Stimulated activated effector memory CD8-positive, alpha-beta T cell treated with anti-CD3 and anti-CD28 coated beads, Interleukin-12 subunit alpha, Interleukin-12 subunit beta, amount 100 ng/mL, for 72 hours (primary cell): ENCODE results near the gene MYO3A.
"Not testable (repeated sequence)": the region's sequence is repeated elsewhere in the genome, so short reads cannot be mapped to it uniquely, and the experiment has no call there.

Experiments used
- ATAC-seq: fragments of 150-1000 bp; cut with Tn5 transposase; 2 replicates; pipeline ENCODE4 v1.10.0; 2021
- DNase-seq, 2 donors: peaks; one replicate each; pipeline ENCODE4 v3.0.0; 2021 to 2022; ENCODE audit warnings: low spot score in 2 of 2
- H3K27ac Mint-ChIP-seq: one replicate; pipeline ENCODE4 v1.8.0; 2022; ENCODE audit warnings: mild to moderate bottlenecking, mixed read lengths
- H3K36me3 Mint-ChIP-seq: one replicate; pipeline ENCODE4 v1.8.0; 2022; ENCODE audit warnings: mild to moderate bottlenecking, mixed read lengths
- H3K4me1 Mint-ChIP-seq: one replicate; pipeline ENCODE4 v1.8.0; 2022; ENCODE audit warnings: mixed read lengths
- H3K4me3 Mint-ChIP-seq: one replicate; pipeline ENCODE4 v1.8.0; 2022; ENCODE audit warnings: mild to moderate bottlenecking, mixed read lengths
- H3K9me3 Mint-ChIP-seq: one replicate; pipeline ENCODE4 v1.8.0; 2022; ENCODE audit warnings: mixed read lengths

MYO3A gene

GRCh38 chr10:26029858-26030257 lies 95.8 kb downstream of the MYO3A start:
- H3K4me1 Mint-ChIP-seq = no peaks in the 10 kb centered on the region
- H3K27ac Mint-ChIP-seq = no peak overlapping the region
- H3K9me3 Mint-ChIP-seq = no peaks in the 10 kb centered on the region
- H3K36me3 Mint-ChIP-seq = no peaks in the 10 kb centered on the region
- H3K4me3 Mint-ChIP-seq = no peak overlapping the region
- DNase-seq (no peak), ATAC-seq (no peak)

DNA sequence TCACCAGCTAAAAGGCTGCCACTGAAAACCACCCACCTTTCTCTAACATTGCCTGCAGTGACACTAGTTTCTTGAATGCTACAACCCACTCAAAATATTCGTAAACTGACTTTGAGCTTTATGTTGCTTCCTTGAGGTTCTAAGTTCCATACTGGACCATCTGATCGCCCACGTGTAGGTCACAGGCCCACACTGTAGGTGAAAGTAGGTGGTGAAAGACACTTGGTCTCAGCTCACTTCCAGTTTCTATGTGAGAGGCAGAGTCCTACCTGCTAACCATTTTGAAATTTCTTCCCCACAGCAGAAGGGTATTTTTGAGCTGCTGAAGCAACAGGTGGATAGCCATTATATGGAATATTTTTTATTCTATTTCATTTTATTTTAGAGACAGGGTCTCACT lies 97.3 kb downstream of the MYO3A start:
- H3K4me1 Mint-ChIP-seq = no peaks in the 10 kb centered on the region
- H3K36me3 Mint-ChIP-seq = no peaks in the 10 kb centered on the region
- H3K4me3 Mint-ChIP-seq = no peak overlapping the region
- no peak overlapping the region for H3K27ac Mint-ChIP-seq
- DNase-seq (no peak), ATAC-seq (no peak)
- H3K9me3 Mint-ChIP-seq = no peaks in the 10 kb centered on the region

DNA sequence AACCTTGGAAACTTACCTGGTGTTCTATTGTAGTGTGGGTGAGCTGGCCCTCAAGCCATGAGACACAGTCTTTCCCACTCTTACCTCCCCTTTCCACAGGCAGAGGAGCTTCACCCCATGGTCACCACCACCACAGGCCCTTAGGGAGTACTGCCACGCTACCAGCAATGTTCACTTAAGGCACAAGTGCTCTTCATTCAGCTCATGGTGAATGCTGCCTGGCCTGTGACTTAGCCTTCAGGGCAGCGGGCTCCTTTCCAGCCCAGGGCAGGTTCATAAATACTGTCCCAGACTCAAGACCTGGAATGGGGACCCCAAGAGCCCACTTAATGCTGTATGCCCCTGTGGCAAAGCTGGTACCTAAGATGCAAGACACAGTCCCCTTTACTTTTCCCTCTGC lies 109.4 kb downstream of the MYO3A start:
- Mint-ChIP-seq H3K27ac (no peak overlapping the region), H3K4me3 (no peak overlapping the region), H3K9me3 (peaks cover 8% of the 10 kb centered on the region), H3K36me3 (no peaks in the 10 kb centered on the region), H3K4me1 (no peaks in the 10 kb centered on the region)
- ATAC-seq (no peak), DNase-seq (no peak)

- no peak for ATAC-seq
- Mint-ChIP-seq H3K4me1 (no peaks in the 10 kb centered on the region), H3K9me3 (peaks cover 8% of the 10 kb centered on the region)
These were observed 110.2 kb downstream of the MYO3A start for GRCh38 chr10:26044141-26044749.

DNA sequence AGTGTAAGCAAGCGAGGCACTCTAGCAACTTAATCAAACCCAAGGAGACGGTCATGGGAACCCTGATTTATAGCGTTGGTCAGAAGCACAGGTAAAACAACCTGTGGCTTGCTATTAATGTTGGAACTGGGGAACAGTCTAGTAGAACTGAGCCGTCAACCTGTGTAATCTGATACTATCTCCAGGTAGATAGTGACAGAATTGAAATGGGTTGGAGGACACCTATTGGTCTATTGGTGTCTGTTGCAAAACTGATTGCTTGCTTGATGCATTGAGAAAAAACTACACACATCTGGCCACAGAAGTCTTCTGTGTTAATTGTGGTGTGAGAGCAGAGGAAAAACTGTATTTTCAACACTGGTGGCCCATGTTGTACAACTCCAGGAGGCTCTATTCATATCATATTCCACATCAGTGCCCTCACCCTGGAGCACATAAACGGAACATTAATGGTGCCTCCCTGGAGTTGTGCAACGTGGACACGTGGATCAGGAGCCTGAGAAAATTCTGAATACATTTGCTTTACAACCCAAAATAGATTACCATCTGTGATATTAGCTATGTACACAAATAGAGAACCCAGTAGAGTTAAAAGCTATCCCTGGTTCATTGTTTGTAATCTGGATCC lies 112.2 kb downstream of the MYO3A start:
- DNase-seq (no peak), ATAC-seq (no peak)
- H3K36me3 Mint-ChIP-seq = peaks cover 6% of the 10 kb centered on the region
- no peak overlapping the region for H3K4me3 Mint-ChIP-seq
- peaks cover 4% of the 10 kb centered on the region for H3K9me3 Mint-ChIP-seq
- no peaks in the 10 kb centered on the region for H3K4me1 Mint-ChIP-seq
- H3K27ac Mint-ChIP-seq = no peak overlapping the region

More at GRCh38 chr10:26044141-26044749, 110.2 kb downstream of the MYO3A start:
- H3K4me3 Mint-ChIP-seq = no peak overlapping the region
- DNase-seq = no peak
- peaks cover 3% of the 10 kb centered on the region for H3K36me3 Mint-ChIP-seq
- H3K27ac Mint-ChIP-seq = no peak overlapping the region

GRCh38 chr10:26048756-26049155 lies 114.7 kb downstream of the MYO3A start:
- H3K9me3 Mint-ChIP-seq = peaks cover under 1% of the 10 kb centered on the region
- ATAC-seq = no peak
- H3K4me3 Mint-ChIP-seq = no peak overlapping the region
- H3K4me1 Mint-ChIP-seq = no peaks in the 10 kb centered on the region
- H3K27ac Mint-ChIP-seq = no peak overlapping the region
- no peak for DNase-seq
- peaks cover 6% of the 10 kb centered on the region for H3K36me3 Mint-ChIP-seq

- DNase-seq (no peak), ATAC-seq (no peak)
- Mint-ChIP-seq H3K36me3 (peaks cover 6% of the 10 kb centered on the region), H3K27ac (no peak overlapping the region), H3K4me1 (no peaks in the 10 kb centered on the region), H3K9me3 (peaks cover 10% of the 10 kb centered on the region), H3K4me3 (no peak overlapping the region)
These were observed 118.3 kb downstream of the MYO3A start for GRCh38 chr10:26052326-26052725.

- no peak overlapping the region for H3K4me3 Mint-ChIP-seq
- DNase-seq (no peak), ATAC-seq (no peak)
- peaks cover 10% of the 10 kb centered on the region for H3K9me3 Mint-ChIP-seq
- H3K4me1 Mint-ChIP-seq = no peaks in the 10 kb centered on the region
- no peaks in the 10 kb centered on the region for H3K36me3 Mint-ChIP-seq
- no peak overlapping the region for H3K27ac Mint-ChIP-seq
These were observed 123.4 kb downstream of the MYO3A start for GRCh38 chr10:26057466-26057865.

GRCh38 chr10:26064106-26064505 lies 130.1 kb downstream of the MYO3A start:
- no peak overlapping the region for H3K27ac Mint-ChIP-seq
- ATAC-seq (no peak), DNase-seq (no peak)
- no peaks in the 10 kb centered on the region for H3K36me3 Mint-ChIP-seq
- no peaks in the 10 kb centered on the region for H3K4me1 Mint-ChIP-seq
- H3K9me3 Mint-ChIP-seq = no peaks in the 10 kb centered on the region
- no peak overlapping the region for H3K4me3 Mint-ChIP-seq

DNA sequence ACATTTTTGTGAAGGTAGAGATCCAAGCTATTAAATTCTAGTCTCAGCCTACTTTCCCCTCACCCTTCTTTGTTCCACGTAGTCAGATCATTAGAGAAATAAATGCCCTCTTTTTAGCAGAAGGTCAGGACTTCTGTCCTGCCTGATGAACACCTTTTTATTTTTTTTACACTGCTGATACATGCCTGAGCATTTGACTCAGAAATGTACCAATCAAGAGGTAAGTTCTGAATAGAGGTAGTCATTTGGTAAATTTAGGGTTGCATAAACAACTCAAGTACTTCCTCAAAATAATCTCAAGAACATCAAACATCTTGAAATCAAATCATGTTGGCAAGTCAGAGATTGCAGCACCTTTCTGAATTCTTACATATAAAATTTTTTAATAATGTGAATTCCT lies 133.7 kb downstream of the MYO3A start:
- ATAC-seq = no peak
- Mint-ChIP-seq H3K36me3 (no peaks in the 10 kb centered on the region), H3K4me1 (no peaks in the 10 kb centered on the region), H3K4me3 (no peak overlapping the region), H3K27ac (no peak overlapping the region), H3K9me3 (peaks cover 3% of the 10 kb centered on the region)
- no peak for DNase-seq

- not testable (repeated sequence) for H3K27ac Mint-ChIP-seq
These were observed 146.9 kb downstream of the MYO3A start for GRCh38 chr10:26080971-26081370.

GRCh38 chr10:26081459-26081858 lies 147.4 kb downstream of the MYO3A start:
- ATAC-seq = no peak
- no peak for DNase-seq
- Mint-ChIP-seq H3K27ac (no peak overlapping the region), H3K36me3 (no peaks in the 10 kb centered on the region), H3K4me1 (no peaks in the 10 kb centered on the region), H3K4me3 (no peak overlapping the region), H3K9me3 (peaks cover 5% of the 10 kb centered on the region)

More at GRCh38 chr10:26080971-26081370, 146.9 kb downstream of the MYO3A start:
- not testable (repeated sequence) for ATAC-seq, H3K36me3 Mint-ChIP-seq, H3K9me3 Mint-ChIP-seq, H3K4me1 Mint-ChIP-seq, H3K4me3 Mint-ChIP-seq, DNase-seq

DNA sequence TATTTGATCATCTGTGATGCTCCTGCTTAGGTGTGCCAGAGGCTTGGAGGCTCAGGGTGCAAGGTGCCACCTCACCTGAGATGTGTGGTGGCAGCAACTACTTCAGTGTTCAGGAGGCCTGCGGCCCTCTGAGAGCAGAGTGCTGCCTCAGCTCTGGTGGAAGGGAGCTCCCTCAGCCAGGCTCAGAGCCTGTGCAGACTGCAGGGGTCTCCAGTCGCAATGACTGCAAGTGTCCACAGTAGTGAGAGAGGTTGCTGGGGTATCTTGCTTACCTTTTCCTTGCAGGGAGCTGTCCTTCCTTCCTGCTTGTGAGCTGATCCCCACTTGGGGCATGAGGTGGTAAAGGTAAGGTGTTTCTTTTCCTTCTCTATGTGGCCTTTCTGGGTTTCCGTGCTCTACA lies 151.5 kb downstream of the MYO3A start:
- no peaks in the 10 kb centered on the region for H3K36me3 Mint-ChIP-seq
- H3K9me3 Mint-ChIP-seq = peaks cover 3% of the 10 kb centered on the region
- H3K4me3 Mint-ChIP-seq = no peak overlapping the region
- ATAC-seq = no peak
- no peak overlapping the region for H3K27ac Mint-ChIP-seq
- no peaks in the 10 kb centered on the region for H3K4me1 Mint-ChIP-seq
- DNase-seq = no peak

DNA sequence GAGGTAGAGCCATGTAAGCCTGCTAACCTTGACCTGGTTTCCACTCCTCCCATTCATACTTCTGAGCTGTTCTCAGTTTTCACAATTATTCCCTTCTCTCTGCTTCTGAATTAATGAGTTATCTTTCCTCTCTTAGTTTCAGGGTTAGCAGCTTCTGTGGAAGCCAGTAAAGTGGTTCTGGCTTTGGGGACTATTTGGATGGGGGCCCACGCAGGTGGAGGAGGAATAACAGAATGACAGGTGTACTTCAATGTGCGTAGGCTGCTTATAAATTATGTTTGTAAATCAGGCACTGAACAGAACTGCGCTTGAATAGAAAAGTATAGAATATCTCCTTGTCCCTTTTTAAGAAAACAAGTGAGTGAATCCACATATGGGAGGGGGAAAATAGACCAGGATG lies 153.6 kb downstream of the MYO3A start:
- Mint-ChIP-seq H3K36me3 (no peaks in the 10 kb centered on the region), H3K9me3 (peaks cover 2% of the 10 kb centered on the region), H3K4me3 (no peak overlapping the region), H3K4me1 (no peaks in the 10 kb centered on the region), H3K27ac (no peak overlapping the region)
- no peak for ATAC-seq
- no peak for DNase-seq

- Mint-ChIP-seq H3K36me3 (no peaks in the 10 kb centered on the region), H3K4me1 (no peaks in the 10 kb centered on the region), H3K27ac (no peak overlapping the region), H3K4me3 (no peak overlapping the region), H3K9me3 (peaks cover 2% of the 10 kb centered on the region)
- ATAC-seq (no peak), DNase-seq (no peak)
These were observed 156.0 kb downstream of the MYO3A start for GRCh38 chr10:26090026-26090425.

GRCh38 chr10:26090762-26091161 lies 156.7 kb downstream of the MYO3A start:
- DNase-seq (no peak), ATAC-seq (no peak)
- Mint-ChIP-seq H3K27ac (no peak overlapping the region), H3K4me3 (no peak overlapping the region), H3K36me3 (no peaks in the 10 kb centered on the region), H3K4me1 (no peaks in the 10 kb centered on the region), H3K9me3 (peaks cover 2% of the 10 kb centered on the region)
